Epithelial cell of esophagus (primary cell): ENCODE measurements around the gene NAT16.
A peak's percentile ranks its signal among the peaks of the same experiment; 100 is the strongest.

Experiments used
- DNase-seq: peaks from one replicate; pipeline ENCODE4 v3.0.0; 2010; ENCODE audit warnings: low read depth
- H3K4me3 ChIP-seq: 2 replicates; pipeline ENCODE4 v1.5.1; 2011; ENCODE audit warnings: mild to moderate bottlenecking, low read length, control low read depth
- TF ChIP-seq, protein P1 (sequence below): IDR thresholded peaks from 2 replicates; pipeline ENCODE4 v1.5.1; 2011; ENCODE audit warnings: low read depth, mild to moderate bottlenecking, low read length, control low read depth, inconsistent platforms; ENCODE audit not compliant: insufficient read depth; ENCODE audit errors: missing control alignments

NAT16 gene

GRCh38 chr7:101155303-101155702 lies 24.8 kb downstream of the NAT16 start:
- H3K4me3 ChIP-seq = peak overlapping the region; percentile 89
- TF ChIP-seq, protein P1, sequence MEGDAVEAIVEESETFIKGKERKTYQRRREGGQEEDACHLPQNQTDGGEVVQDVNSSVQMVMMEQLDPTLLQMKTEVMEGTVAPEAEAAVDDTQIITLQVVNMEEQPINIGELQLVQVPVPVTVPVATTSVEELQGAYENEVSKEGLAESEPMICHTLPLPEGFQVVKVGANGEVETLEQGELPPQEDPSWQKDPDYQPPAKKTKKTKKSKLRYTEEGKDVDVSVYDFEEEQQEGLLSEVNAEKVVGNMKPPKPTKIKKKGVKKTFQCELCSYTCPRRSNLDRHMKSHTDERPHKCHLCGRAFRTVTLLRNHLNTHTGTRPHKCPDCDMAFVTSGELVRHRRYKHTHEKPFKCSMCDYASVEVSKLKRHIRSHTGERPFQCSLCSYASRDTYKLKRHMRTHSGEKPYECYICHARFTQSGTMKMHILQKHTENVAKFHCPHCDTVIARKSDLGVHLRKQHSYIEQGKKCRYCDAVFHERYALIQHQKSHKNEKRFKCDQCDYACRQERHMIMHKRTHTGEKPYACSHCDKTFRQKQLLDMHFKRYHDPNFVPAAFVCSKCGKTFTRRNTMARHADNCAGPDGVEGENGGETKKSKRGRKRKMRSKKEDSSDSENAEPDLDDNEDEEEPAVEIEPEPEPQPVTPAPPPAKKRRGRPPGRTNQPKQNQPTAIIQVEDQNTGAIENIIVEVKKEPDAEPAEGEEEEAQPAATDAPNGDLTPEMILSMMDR = no peak
- no peak for DNase-seq

GRCh38 chr7:101154693-101155102 lies 25.4 kb downstream of the NAT16 start:
- TF ChIP-seq, protein P1 = no peak
- DNase-seq = no peak
- peak overlapping the region; percentile 89 for H3K4me3 ChIP-seq

GRCh38 chr7:101153969-101154692 lies 26.0 kb downstream of the NAT16 start, which contains the start of gene AP1S1:
Gene AP1S1, plus strand, starts transcription at chr7:101154476. Its CDS starts 39 bp downstream, at chr7:101154515.
- DNase-seq = peak; percentile 92
- TF ChIP-seq, protein P1 = no peak
- peak within 1 kb of the TSS; percentile 89 for H3K4me3 ChIP-seq

- DNase-seq = no peak
- H3K4me3 ChIP-seq = no peak overlapping the region
- TF ChIP-seq, protein P1 = no peak
Measured at GRCh38 chr7:101151908-101152651, 28.0 kb downstream of the NAT16 start.

DNA sequence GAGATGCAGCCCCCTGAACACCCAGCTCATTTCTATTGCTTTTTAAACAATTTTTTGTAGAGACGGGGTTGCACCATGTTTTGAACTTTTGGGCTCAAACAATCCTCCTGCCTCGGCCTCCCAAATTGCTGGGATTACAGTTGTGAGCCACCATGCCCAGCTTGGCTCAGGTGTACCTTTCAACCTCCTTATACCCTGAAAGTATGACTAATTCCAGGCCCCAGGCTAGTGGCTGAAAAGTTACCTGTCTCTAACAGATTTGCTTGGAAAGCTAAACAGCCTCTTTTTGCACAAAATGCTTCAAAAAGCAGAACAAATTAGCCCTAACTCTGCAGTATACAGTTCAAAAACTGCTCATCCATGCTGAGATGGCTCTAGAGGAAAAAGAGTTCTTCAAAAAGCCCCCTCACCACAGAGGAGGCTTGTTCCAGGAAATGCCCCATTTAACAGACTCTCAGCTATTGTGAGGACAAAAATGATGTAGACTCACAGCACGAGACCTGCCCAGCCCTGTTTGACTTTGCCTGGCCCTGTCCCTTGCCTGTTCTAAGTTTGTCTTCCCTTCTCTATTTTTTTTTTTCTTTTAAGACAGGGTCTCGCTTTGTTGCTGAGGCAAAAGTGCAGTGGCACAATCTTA lies 39.2 kb downstream of the NAT16 start:
- H3K4me3 ChIP-seq = no peak overlapping the region
- DNase-seq = peak; percentile 83
- TF ChIP-seq, protein P1 = no peak

DNA sequence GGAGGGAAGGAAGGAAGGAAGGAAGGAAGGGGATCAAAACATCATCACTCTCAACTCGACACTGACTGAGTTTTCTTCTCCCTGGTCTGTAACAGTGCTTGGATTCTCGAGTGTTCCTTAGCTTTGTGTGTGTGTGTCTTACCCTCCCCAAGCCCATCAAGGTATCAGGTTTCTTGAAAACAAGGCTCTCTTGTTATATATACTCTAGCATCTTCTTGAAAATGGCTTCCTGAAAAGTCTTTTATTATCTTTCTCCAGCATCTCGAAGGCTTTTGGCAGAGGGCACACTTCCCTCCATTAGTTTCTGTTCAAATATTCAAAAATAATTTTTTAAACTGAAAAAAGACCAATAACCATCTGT lies 39.8 kb downstream of the NAT16 start:
- no peak for DNase-seq

More for the DNA sequence above, 39.8 kb downstream of the NAT16 start:
- TF ChIP-seq, protein P1 = no peak
- no peak overlapping the region for H3K4me3 ChIP-seq
